Loucy (cell line): ENCODE measurements around the gene IGF2R.

ENCODE experiments used
- H2AFZ ChIP-seq: fragments of 200-600 bp; sonication (generic); 2 replicates; pipeline ENCODE4 v1.6.0; 2016; ENCODE audit warnings: antibody characterized with exemption, mild to moderate bottlenecking, low read length, moderate library complexity
- H3F3A ChIP-seq: fragments of 200-600 bp; 2 replicates; pipeline ENCODE4 v1.6.0; 2016; ENCODE audit warnings: antibody characterized with exemption, low read depth, mild to moderate bottlenecking
- H3K27me3 ChIP-seq: fragments of 200-600 bp; sonication (generic); 2 replicates; pipeline ENCODE4 v1.6.1; 2014; ENCODE audit warnings: low read length, mild to moderate bottlenecking; ENCODE audit not compliant: insufficient read depth, poor library complexity, severe bottlenecking
- H3K36me3 ChIP-seq: fragments of 200-600 bp; sonication (generic); 2 replicates; pipeline ENCODE4 v1.6.1; 2016; ENCODE audit warnings: low read length; ENCODE audit not compliant: insufficient read depth
- H3K4me1 ChIP-seq: fragments of 200-600 bp; sonication (generic); 2 replicates; pipeline ENCODE4 v1.5.1; 2014; ENCODE audit warnings: low read length, mild to moderate bottlenecking; ENCODE audit not compliant: insufficient read depth, poor library complexity, severe bottlenecking
- H3K4me2 ChIP-seq: fragments of 200-600 bp; sonication (generic); 2 replicates; pipeline ENCODE4 v1.6.0; 2014; ENCODE audit warnings: antibody characterized with exemption, low read length, low read depth, mild to moderate bottlenecking; ENCODE audit not compliant: poor library complexity, severe bottlenecking
- H3K4me3 ChIP-seq: fragments of 200-600 bp; sonication (generic); 2 replicates; pipeline ENCODE4 v1.5.1; 2014; ENCODE audit warnings: low read length, mild to moderate bottlenecking, mixed read lengths; ENCODE audit not compliant: poor library complexity, severe bottlenecking
- H3K79me2 ChIP-seq: fragments of 200-600 bp; sonication (generic); 2 replicates; pipeline ENCODE4 v1.6.1; 2014; ENCODE audit warnings: low read length; ENCODE audit not compliant: insufficient read depth
- H3K9ac ChIP-seq: fragments of 200-600 bp; sonication (generic); 2 replicates; pipeline ENCODE4 v1.6.0; 2014; ENCODE audit warnings: mild to moderate bottlenecking, low read depth, low read length, moderate library complexity; ENCODE audit not compliant: poor library complexity, severe bottlenecking
- H3K9me2 ChIP-seq: fragments of 200-600 bp; sonication (generic); replicated peaks from 2 replicates; pipeline ENCODE4 v1.6.1; 2016; ENCODE audit warnings: low read depth, low read length, mixed read lengths
- H3K9me3 ChIP-seq: fragments of 200-600 bp; sonication (generic); 2 replicates; pipeline ENCODE4 v1.6.1; 2014; ENCODE audit warnings: mild to moderate bottlenecking, antibody characterized with exemption, low read length, low read depth; ENCODE audit not compliant: insufficient read depth
- H4K20me1 ChIP-seq: fragments of 200-600 bp; sonication (generic); 2 replicates; pipeline ENCODE4 v1.6.0; 2014; ENCODE audit warnings: antibody characterized with exemption, low read length, mild to moderate bottlenecking; ENCODE audit not compliant: insufficient read depth, poor library complexity, severe bottlenecking
- CTCF ChIP-seq: fragments of 200-600 bp; sonication (generic); conservative IDR thresholded peaks from 2 replicates; pipeline ENCODE4 v1.5.1; 2014; ENCODE audit warnings: mild to moderate bottlenecking, antibody characterized with exemption, low read length
- EZH2phosphoT487 ChIP-seq: fragments of 200-600 bp; IDR thresholded peaks from 2 replicates; pipeline ENCODE4 v1.6.1; 2018; ENCODE audit warnings: antibody characterized with exemption, mild to moderate bottlenecking, moderate library complexity, borderline replicate concordance

IGF2R gene

GRCh38 chr6:159989492-159990480 lies 20.9 kb downstream of the IGF2R start:
- Histone ChIP-seq H3K4me3 (no peak overlapping the region), H3K9ac (no peak overlapping the region), H3K4me1 (peaks cover 9% of the 10 kb centered on the region), H3K79me2 (peaks cover 24% of the 10 kb centered on the region; the same call in 1 of the 2 replicates), H3K9me3 (no peaks in the 10 kb centered on the region), H3F3A (no peaks in the 10 kb centered on the region), H3K4me2 (no peak overlapping the region), H3K9me2 (no peaks in the 10 kb centered on the region), H3K36me3 (peaks cover 15% of the 10 kb centered on the region), H2AFZ (no peak overlapping the region), H4K20me1 (peaks cover 14% of the 10 kb centered on the region), H3K27me3 (no peaks in the 10 kb centered on the region)
- TF ChIP-seq EZH2phosphoT487 (no peak), CTCF (no peak)

DNA sequence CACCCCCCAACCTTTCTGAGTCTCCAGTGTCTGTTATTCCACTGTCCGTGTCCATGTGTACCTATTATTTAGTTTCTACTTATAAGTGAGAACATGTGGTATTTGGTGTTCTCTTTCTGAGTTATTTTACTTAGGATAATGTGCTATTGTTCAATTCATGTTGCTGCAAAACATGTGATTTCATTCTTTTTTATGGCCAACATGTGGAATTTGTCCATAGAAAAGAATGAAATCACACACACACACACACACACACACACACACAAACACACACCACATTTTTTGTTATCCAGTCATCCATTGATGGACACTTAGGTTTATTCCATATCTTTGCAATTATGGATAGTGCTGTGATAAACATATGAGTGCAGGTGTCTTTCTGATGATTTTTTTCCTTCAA lies 23.5 kb downstream of the IGF2R start:
- Histone ChIP-seq H3K4me2 (no peak overlapping the region), H3K4me1 (peaks cover 9% of the 10 kb centered on the region), H3K27me3 (no peaks in the 10 kb centered on the region), H3K9me3 (no peaks in the 10 kb centered on the region), H2AFZ (no peak overlapping the region), H3F3A (no peaks in the 10 kb centered on the region), H3K9ac (no peak overlapping the region), H3K36me3 (peaks cover 20% of the 10 kb centered on the region), H3K9me2 (no peaks in the 10 kb centered on the region), H4K20me1 (peaks cover 6% of the 10 kb centered on the region), H3K79me2 (peaks cover 39% of the 10 kb centered on the region; the same call in 1 of the 2 replicates), H3K4me3 (no peak overlapping the region)
- no peak for TF ChIP-seq CTCF
- TF ChIP-seq EZH2phosphoT487: no peak

DNA sequence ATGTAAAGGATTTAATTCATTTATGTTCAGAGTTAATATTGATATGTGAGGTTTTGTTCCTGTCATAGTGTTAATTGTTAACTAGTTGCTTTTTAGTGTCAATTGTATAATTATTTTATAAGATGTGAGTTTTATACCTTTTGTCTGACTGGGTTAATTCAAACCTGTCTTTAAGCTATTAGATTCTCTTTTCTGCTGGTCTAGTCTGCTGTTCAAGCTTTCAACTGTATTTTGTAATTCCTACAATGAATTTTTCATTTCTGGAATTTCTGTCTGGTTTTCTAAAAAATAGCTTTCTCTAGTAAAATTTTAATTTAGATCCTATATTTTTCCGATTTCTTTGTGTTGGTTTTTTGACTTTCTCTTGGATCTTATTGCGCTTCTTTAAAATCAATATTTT lies 26.5 kb downstream of the IGF2R start:
- Histone ChIP-seq H4K20me1 (no peaks in the 10 kb centered on the region), H3K9me2 (no peaks in the 10 kb centered on the region), H3K9me3 (no peaks in the 10 kb centered on the region), H3K4me1 (peaks cover 5% of the 10 kb centered on the region), H3K36me3 (peaks cover 20% of the 10 kb centered on the region), H3K9ac (no peak overlapping the region), H3F3A (no peaks in the 10 kb centered on the region), H3K79me2 (peaks cover 43% of the 10 kb centered on the region; the same call in 1 of the 2 replicates), H3K27me3 (no peaks in the 10 kb centered on the region), H2AFZ (no peak overlapping the region), H3K4me3 (no peak overlapping the region), H3K4me2 (no peak overlapping the region)
- TF ChIP-seq CTCF (no peak), EZH2phosphoT487 (no peak)
